Keratinocyte (primary cell): Measurements from ENCODE around the gene ARHGAP15. TPM values are rescaled to one million over a fixed set of nuclear protein-coding genes. Genes with fewer than 3 reads are reported as not detected.

ENCODE experiments used
- DNase-seq: peaks from one replicate; pipeline ENCODE4 v3.0.0-alpha.2; 2011; ENCODE audit warnings: low read depth, missing footprints, low spot score
- FAIRE-seq: peaks from 2 replicates; lab custom pipeline; 2011; peaks lifted over from hg19 to GRCh38; lab: Jason Lieb, UNC
- H2AFZ ChIP-seq: 2 replicates; pipeline ENCODE4 v1.6.0; 2012; ENCODE audit warnings: low read length, control low read depth, inconsistent platforms; ENCODE audit not compliant: control insufficient read depth
- H3K27ac ChIP-seq: 2 replicates; pipeline ENCODE4 v1.5.1; 2011; ENCODE audit warnings: low read length; ENCODE audit not compliant: control insufficient read depth, insufficient read depth
- H3K27me3 ChIP-seq: 3 replicates; pipeline ENCODE4 v1.6.0; 2011; ENCODE audit warnings: low read length; ENCODE audit not compliant: control insufficient read depth, insufficient read depth; ENCODE audit errors: extremely low read depth
- H3K36me3 ChIP-seq, 2 experiments: 2 replicates in 1 of 2; 3 replicates in 1 of 2; pipeline ENCODE4 v1.5.1; 2011; ENCODE audit warnings: low read length in 2 of 2, mild to moderate bottlenecking in 1 of 2; ENCODE audit not compliant: control insufficient read depth in 2 of 2, insufficient read depth in 2 of 2; ENCODE audit errors: extremely low read depth in 1 of 2
- H3K4me1 ChIP-seq: 3 replicates; pipeline ENCODE4 v1.5.1; 2011; ENCODE audit warnings: low read length; ENCODE audit not compliant: control insufficient read depth, insufficient read depth; ENCODE audit errors: extremely low read depth
- H3K4me2 ChIP-seq: 3 replicates; pipeline ENCODE4 v1.6.0; 2011; ENCODE audit warnings: low read depth, low read length; ENCODE audit not compliant: control insufficient read depth, insufficient read depth; ENCODE audit errors: extremely low read depth
- H3K4me3 ChIP-seq, 3 experiments: fragments of 200-600 bp in 1 of 3; sonication (generic) in 1 of 3; 2 replicates in 2 of 3; 3 replicates in 1 of 3; pipeline ENCODE4 v1.5.1; 2011 to 2016; ENCODE audit warnings: low read length in 3 of 3, mild to moderate bottlenecking in 3 of 3, control low read depth in 2 of 3, inconsistent platforms in 1 of 3, low read depth in 1 of 3, mixed read lengths in 1 of 3, mixed run types in 1 of 3, moderate library complexity in 1 of 3; ENCODE audit not compliant: control insufficient read depth in 2 of 3, insufficient read depth in 2 of 3; ENCODE audit errors: extremely low read depth in 1 of 3
- H3K79me2 ChIP-seq: 2 replicates; pipeline ENCODE4 v1.6.0; 2012; ENCODE audit warnings: low read length; ENCODE audit not compliant: control insufficient read depth, insufficient read depth
- H3K9ac ChIP-seq: 3 replicates; pipeline ENCODE4 v1.6.0; 2011; ENCODE audit warnings: low read length; ENCODE audit not compliant: control insufficient read depth, insufficient read depth; ENCODE audit errors: extremely low read depth
- H3K9me1 ChIP-seq: 3 replicates; pipeline ENCODE4 v1.6.0; 2011; ENCODE audit warnings: low read length; ENCODE audit not compliant: control insufficient read depth, insufficient read depth; ENCODE audit errors: extremely low read depth
- H3K9me3 ChIP-seq: 2 replicates; pipeline ENCODE4 v1.5.1; 2012; ENCODE audit warnings: low read depth, low read length; ENCODE audit not compliant: control insufficient read depth
- H4K20me1 ChIP-seq: 3 replicates; pipeline ENCODE4 v1.6.0; 2011; ENCODE audit warnings: low read length; ENCODE audit not compliant: control insufficient read depth, insufficient read depth; ENCODE audit errors: extremely low read depth
- EZH2 ChIP-seq: IDR thresholded peaks from one replicate; pipeline ENCODE4 v1.6.1; 2012; ENCODE audit warnings: inconsistent platforms, mild to moderate bottlenecking, low read length, moderate library complexity
- dilution Hi-C: fragments of 300-500 bp; cut with MboI; formaldehyde crosslinking; loops from one replicate; pipeline ENCODE4 v1.7.0; 2020; ENCODE audit warnings: low sequenced_read_pairs; ENCODE audit not compliant: extremely low pct_ligation_motif_present
- polyA plus RNA-seq, 5 experiments: library from polyadenylated mRNA; depleted of rRNA in 3 of 5; stranded (reverse) in 3 of 5; stranded (forward) in 1 of 5; unstranded in 1 of 5; fragments of >200 nt; gene quantifications; 1 replicate in 1 of 5; 2 replicates in 3 of 5; 3 replicates in 1 of 5; pipeline versions ENCODE4 v1.2.1 to v1.2.3, GENCODE V29; 2011 to 2012; ENCODE audit warnings: missing spikeins in 2 of 5, low read depth in 1 of 5, low replicate concordance in 1 of 5
- TF ChIP-seq, protein P1 (sequence below), 3 experiments: IDR thresholded peaks in 1 of 3; conservative IDR thresholded peaks in 1 of 3; optimal IDR thresholded peaks in 1 of 3; 2 replicates in 2 of 3; 3 replicates in 1 of 3; pipeline versions ENCODE3 to v1.5.1; 2011; ENCODE audit warnings: low read length in 3 of 3, mild to moderate bottlenecking in 3 of 3, moderate library complexity in 2 of 3, control low read depth in 1 of 3, inconsistent platforms in 1 of 3; ENCODE audit not compliant: insufficient read depth in 2 of 3; ENCODE audit errors: extremely low read depth in 1 of 3

Gene ARHGAP15
- polyA plus RNA-seq, 1 donor (not counting 4 experiments of a cell fraction or from before 2014, with no cell fraction given), result not detected

- no peaks in the 10 kb centered on the region for H3K27me3 ChIP-seq
- H2AFZ ChIP-seq, result no peak overlapping the region
- H3K9me3 ChIP-seq, result no peaks in the 10 kb centered on the region
- H3K36me3 ChIP-seq, result no peaks in the 10 kb centered on the region
- H3K9me1 ChIP-seq, result no peaks in the 10 kb centered on the region
- no peaks in the 10 kb centered on the region for H3K4me1 ChIP-seq
- H3K27ac ChIP-seq, result no peak overlapping the region
- H3K79me2 ChIP-seq, result no peaks in the 10 kb centered on the region
- H3K4me3 ChIP-seq, result no peak overlapping the region
- DNase-seq, result no peak
- no peak overlapping the region for H3K9ac ChIP-seq
- TF ChIP-seq, protein P1, sequence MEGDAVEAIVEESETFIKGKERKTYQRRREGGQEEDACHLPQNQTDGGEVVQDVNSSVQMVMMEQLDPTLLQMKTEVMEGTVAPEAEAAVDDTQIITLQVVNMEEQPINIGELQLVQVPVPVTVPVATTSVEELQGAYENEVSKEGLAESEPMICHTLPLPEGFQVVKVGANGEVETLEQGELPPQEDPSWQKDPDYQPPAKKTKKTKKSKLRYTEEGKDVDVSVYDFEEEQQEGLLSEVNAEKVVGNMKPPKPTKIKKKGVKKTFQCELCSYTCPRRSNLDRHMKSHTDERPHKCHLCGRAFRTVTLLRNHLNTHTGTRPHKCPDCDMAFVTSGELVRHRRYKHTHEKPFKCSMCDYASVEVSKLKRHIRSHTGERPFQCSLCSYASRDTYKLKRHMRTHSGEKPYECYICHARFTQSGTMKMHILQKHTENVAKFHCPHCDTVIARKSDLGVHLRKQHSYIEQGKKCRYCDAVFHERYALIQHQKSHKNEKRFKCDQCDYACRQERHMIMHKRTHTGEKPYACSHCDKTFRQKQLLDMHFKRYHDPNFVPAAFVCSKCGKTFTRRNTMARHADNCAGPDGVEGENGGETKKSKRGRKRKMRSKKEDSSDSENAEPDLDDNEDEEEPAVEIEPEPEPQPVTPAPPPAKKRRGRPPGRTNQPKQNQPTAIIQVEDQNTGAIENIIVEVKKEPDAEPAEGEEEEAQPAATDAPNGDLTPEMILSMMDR (optimal IDR thresholded peaks at IDR 0.05 in 1 of 3, IDR thresholded peaks at IDR 0.05 in 1 of 3, conservative IDR thresholded peaks at IDR 0.05 in 1 of 3; ENCODE audit: extremely low read depth in 1 of 3, insufficient read depth in 2 of 3, low read length in 3 of 3), result no peak
- TF ChIP-seq EZH2, result no peak
- dilution Hi-C loops, result no loop called here
- H4K20me1 ChIP-seq, result no peaks in the 10 kb centered on the region
- H3K4me2 ChIP-seq, result no peak overlapping the region
- no peak for FAIRE-seq
Observed at GRCh38 chr2:143532061-143532460, 402.8 kb downstream of the ARHGAP15 start.

GRCh38 chr2:143533846-143534245 is 404.6 kb downstream of the ARHGAP15 start:
- FAIRE-seq, result no peak
- no peak overlapping the region for H3K4me3 ChIP-seq
- dilution Hi-C loops, result no loop called here

More at GRCh38 chr2:143533846-143534245, 404.6 kb downstream of the ARHGAP15 start:
- H3K27me3 ChIP-seq, result no peaks in the 10 kb centered on the region
- no peak overlapping the region for H3K9ac ChIP-seq
- H3K4me1 ChIP-seq, result no peaks in the 10 kb centered on the region
- H3K79me2 ChIP-seq, result no peaks in the 10 kb centered on the region
- no peaks in the 10 kb centered on the region for H3K9me3 ChIP-seq
- H3K36me3 ChIP-seq, result no peaks in the 10 kb centered on the region
- H3K27ac ChIP-seq, result no peak overlapping the region
- H3K9me1 ChIP-seq, result no peaks in the 10 kb centered on the region
- DNase-seq, result no peak
- no peak overlapping the region for H3K4me2 ChIP-seq
- H2AFZ ChIP-seq, result no peak overlapping the region
- no peak for TF ChIP-seq EZH2
- TF ChIP-seq, protein P1 (optimal IDR thresholded peaks at IDR 0.05 in 1 of 3, IDR thresholded peaks at IDR 0.05 in 1 of 3, conservative IDR thresholded peaks at IDR 0.05 in 1 of 3; ENCODE audit: extremely low read depth in 1 of 3, insufficient read depth in 2 of 3, low read length in 3 of 3), result no peak
- H4K20me1 ChIP-seq, result no peaks in the 10 kb centered on the region
